Measurements from ENCODE around the gene RBL2.

GRCh38 chr16:53417976-53418375 is 16.3 kb upstream of the RBL2 start:
- TF ChIP-seq YY1 (IDR thresholded peaks at IDR 0.05; ENCODE audit: insufficient read depth, insufficient read length): no peak
- TF ChIP-seq SUZ12 (IDR thresholded peaks at IDR 0.05; ENCODE audit: extremely low read depth, insufficient read depth, insufficient read length): no peak

All from NT2/D1 (cell line).